Measurements from ENCODE around the gene MUCL3.

Gene MUCL3

DNA sequence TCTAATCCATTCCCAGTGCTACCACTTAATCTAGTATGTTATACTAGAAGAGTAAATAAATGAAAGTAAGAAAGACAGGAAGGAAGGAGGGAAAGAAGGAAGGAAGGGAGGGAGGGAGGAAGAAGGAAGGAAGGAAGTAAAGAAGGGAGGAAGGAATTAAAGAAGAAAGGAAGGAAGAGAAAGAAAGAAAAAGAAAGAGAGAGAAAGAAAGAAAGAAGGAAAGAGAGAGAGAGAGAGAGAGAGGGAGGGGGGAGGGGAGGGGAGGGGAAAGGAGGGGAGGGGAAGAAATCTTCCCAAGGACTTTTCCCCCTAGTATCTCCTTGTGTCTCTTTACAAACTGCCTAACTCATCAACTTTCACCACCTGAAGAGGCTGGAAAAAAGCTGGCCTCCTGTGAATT, 21.9 kb downstream of the MUCL3 start:
- H2AFZ ChIP-seq (ENCODE audit: low read length), result no peak overlapping the region
- H3K27ac ChIP-seq (ENCODE audit: low read depth, low read length, poor library complexity, severe bottlenecking), result no peak overlapping the region
- H3K4me1 ChIP-seq (ENCODE audit: insufficient read depth, low read length, severe bottlenecking), result no peaks in the 10 kb centered on the region
- no peak overlapping the region for H3K9ac ChIP-seq (ENCODE audit: low read length)
- H3F3A ChIP-seq (ENCODE audit: insufficient read depth, low read length), result no peaks in the 10 kb centered on the region
- H3K9me2 ChIP-seq (ENCODE audit: low read depth, low read length), result no peaks in the 10 kb centered on the region
- no peaks in the 10 kb centered on the region for H4K20me1 ChIP-seq (ENCODE audit: insufficient read depth, low read length)
- no peaks in the 10 kb centered on the region for H3K9me3 ChIP-seq (ENCODE audit: low read length)
- H3K36me3 ChIP-seq (ENCODE audit: insufficient read depth, low read length), result no peaks in the 10 kb centered on the region
- no peak overlapping the region for H3K4me2 ChIP-seq (ENCODE audit: low read length)
- no peak for TF ChIP-seq CTCF (IDR thresholded peaks at IDR 0.05; ENCODE audit: low read length)
- no peak for TF ChIP-seq EZH2 (IDR thresholded peaks at IDR 0.05; ENCODE audit: borderline replicate concordance, low read length)
- H3K79me2 ChIP-seq (ENCODE audit: insufficient read depth, low read length), result no peaks in the 10 kb centered on the region
- H3K4me3 ChIP-seq (ENCODE audit: low read depth, low read length, poor library complexity, severe bottlenecking), result no peak overlapping the region
- no peaks in the 10 kb centered on the region; the same call in 1 of the 2 replicates for H3K27me3 ChIP-seq (ENCODE audit: insufficient read depth, low read length)

DNA sequence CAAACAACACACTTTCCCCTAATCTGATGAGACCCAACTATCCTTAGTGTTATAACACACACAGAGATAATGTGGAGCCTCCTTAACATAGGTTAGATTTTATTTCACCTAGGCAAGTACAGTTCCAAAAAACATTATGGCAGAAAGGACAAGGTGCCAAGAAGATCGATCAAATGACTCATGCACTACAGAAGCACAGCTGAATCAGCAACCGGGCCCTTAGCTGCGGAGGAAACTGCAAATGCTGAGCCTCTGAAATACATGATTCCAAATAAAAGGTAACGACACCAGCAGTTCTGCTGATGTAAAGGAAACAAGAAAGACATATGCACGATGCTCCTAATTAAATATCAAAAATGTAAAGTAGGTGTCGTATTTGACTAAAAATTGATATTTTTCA, 22.9 kb downstream of the MUCL3 start:
- Histone ChIP-seq H3K9me3 (ENCODE audit: low read length) (no peaks in the 10 kb centered on the region), H3K36me3 (ENCODE audit: insufficient read depth, low read length) (no peaks in the 10 kb centered on the region), H3K9me2 (ENCODE audit: low read depth, low read length) (no peaks in the 10 kb centered on the region), H4K20me1 (ENCODE audit: insufficient read depth, low read length) (no peaks in the 10 kb centered on the region), H3K4me1 (ENCODE audit: insufficient read depth, low read length, severe bottlenecking) (no peaks in the 10 kb centered on the region), H3K79me2 (ENCODE audit: insufficient read depth, low read length) (no peaks in the 10 kb centered on the region), H3K27me3 (ENCODE audit: insufficient read depth, low read length) (no peaks in the 10 kb centered on the region; the same call in 1 of the 2 replicates), H3K27ac (ENCODE audit: low read depth, low read length, poor library complexity, severe bottlenecking) (no peak overlapping the region), H3K4me2 (ENCODE audit: low read length) (no peak overlapping the region), H3K9ac (ENCODE audit: low read length) (no peak overlapping the region), H2AFZ (ENCODE audit: low read length) (no peak overlapping the region), H3K4me3 (ENCODE audit: low read depth, low read length, poor library complexity, severe bottlenecking) (no peak overlapping the region), H3F3A (ENCODE audit: insufficient read depth, low read length) (no peaks in the 10 kb centered on the region)
- no peak for TF ChIP-seq EZH2 (IDR thresholded peaks at IDR 0.05; ENCODE audit: borderline replicate concordance, low read length)
- no peak for TF ChIP-seq CTCF (IDR thresholded peaks at IDR 0.05; ENCODE audit: low read length)

GRCh38 chr6:30964075-30964474, 23.3 kb downstream of the MUCL3 start:
- no peaks in the 10 kb centered on the region for H3F3A ChIP-seq (ENCODE audit: insufficient read depth, low read length)
- no peaks in the 10 kb centered on the region for H3K9me3 ChIP-seq (ENCODE audit: low read length)
- no peak overlapping the region for H3K4me3 ChIP-seq (ENCODE audit: low read depth, low read length, poor library complexity, severe bottlenecking)
- H3K79me2 ChIP-seq (ENCODE audit: insufficient read depth, low read length), result no peaks in the 10 kb centered on the region
- H3K9me2 ChIP-seq (ENCODE audit: low read depth, low read length), result no peaks in the 10 kb centered on the region
- H3K4me2 ChIP-seq (ENCODE audit: low read length), result no peak overlapping the region
- H3K27ac ChIP-seq (ENCODE audit: low read depth, low read length, poor library complexity, severe bottlenecking), result no peak overlapping the region
- no peak overlapping the region for H3K9ac ChIP-seq (ENCODE audit: low read length)
- H3K27me3 ChIP-seq (ENCODE audit: insufficient read depth, low read length), result no peaks in the 10 kb centered on the region; the same call in 1 of the 2 replicates
- H4K20me1 ChIP-seq (ENCODE audit: insufficient read depth, low read length), result no peaks in the 10 kb centered on the region
- H3K36me3 ChIP-seq (ENCODE audit: insufficient read depth, low read length), result no peaks in the 10 kb centered on the region
- no peak overlapping the region for H2AFZ ChIP-seq (ENCODE audit: low read length)
- TF ChIP-seq CTCF (IDR thresholded peaks at IDR 0.05; ENCODE audit: low read length) (no peak), EZH2 (IDR thresholded peaks at IDR 0.05; ENCODE audit: borderline replicate concordance, low read length) (no peak)
- H3K4me1 ChIP-seq (ENCODE audit: insufficient read depth, low read length, severe bottlenecking), result no peaks in the 10 kb centered on the region
